GM06990 (cell line): ENCODE measurements around the gene ITK.
"Not testable (repeated sequence)": the region's sequence is repeated elsewhere in the genome, so short reads cannot be mapped to it uniquely, and the experiment has no call there.

ENCODE experiments used
- DNase-seq: peaks from one replicate; pipeline ENCODE4 v3.0.0-alpha.2; 2011; ENCODE audit not compliant: insufficient read length; ENCODE audit errors: extremely low read depth
- H3K27me3 ChIP-seq: replicated peaks from 2 replicates; pipeline ENCODE4 v1.6.0; 2011; ENCODE audit warnings: low read length; ENCODE audit not compliant: control insufficient read depth, insufficient read depth
- H3K36me3 ChIP-seq: 2 replicates; pipeline ENCODE4 v1.5.1; 2011; ENCODE audit warnings: low read length; ENCODE audit not compliant: control insufficient read depth, insufficient read depth
- H3K4me3 ChIP-seq: replicated peaks from 2 replicates; pipeline ENCODE4 v1.5.1; 2011; ENCODE audit warnings: low read depth, mild to moderate bottlenecking, control low read depth, low read length
- TF ChIP-seq, protein P1 (sequence below): IDR thresholded peaks from 2 replicates; pipeline ENCODE4 v1.5.1; 2011; ENCODE audit warnings: low read length, control low read depth, mild to moderate bottlenecking, inconsistent platforms; ENCODE audit not compliant: insufficient read depth, poor library complexity, severe bottlenecking

The ITK gene

GRCh38 chr5:157236423-157236822 lies 55.8 kb downstream of the ITK start:
- H3K27me3 ChIP-seq = no peaks in the 10 kb centered on the region
- no peaks in the 10 kb centered on the region for H3K36me3 ChIP-seq
- no peak overlapping the region for H3K4me3 ChIP-seq
- no peak for DNase-seq
- TF ChIP-seq, protein P1, sequence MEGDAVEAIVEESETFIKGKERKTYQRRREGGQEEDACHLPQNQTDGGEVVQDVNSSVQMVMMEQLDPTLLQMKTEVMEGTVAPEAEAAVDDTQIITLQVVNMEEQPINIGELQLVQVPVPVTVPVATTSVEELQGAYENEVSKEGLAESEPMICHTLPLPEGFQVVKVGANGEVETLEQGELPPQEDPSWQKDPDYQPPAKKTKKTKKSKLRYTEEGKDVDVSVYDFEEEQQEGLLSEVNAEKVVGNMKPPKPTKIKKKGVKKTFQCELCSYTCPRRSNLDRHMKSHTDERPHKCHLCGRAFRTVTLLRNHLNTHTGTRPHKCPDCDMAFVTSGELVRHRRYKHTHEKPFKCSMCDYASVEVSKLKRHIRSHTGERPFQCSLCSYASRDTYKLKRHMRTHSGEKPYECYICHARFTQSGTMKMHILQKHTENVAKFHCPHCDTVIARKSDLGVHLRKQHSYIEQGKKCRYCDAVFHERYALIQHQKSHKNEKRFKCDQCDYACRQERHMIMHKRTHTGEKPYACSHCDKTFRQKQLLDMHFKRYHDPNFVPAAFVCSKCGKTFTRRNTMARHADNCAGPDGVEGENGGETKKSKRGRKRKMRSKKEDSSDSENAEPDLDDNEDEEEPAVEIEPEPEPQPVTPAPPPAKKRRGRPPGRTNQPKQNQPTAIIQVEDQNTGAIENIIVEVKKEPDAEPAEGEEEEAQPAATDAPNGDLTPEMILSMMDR = no peak

- H3K36me3 ChIP-seq = no peaks in the 10 kb centered on the region
- H3K27me3 ChIP-seq = no peaks in the 10 kb centered on the region
- TF ChIP-seq, protein P1 = no peak
- DNase-seq = no peak
- H3K4me3 ChIP-seq = no peak overlapping the region
Observed at GRCh38 chr5:157241483-157241882, 60.8 kb downstream of the ITK start.

- not testable (repeated sequence) for DNase-seq, H3K27me3 ChIP-seq, H3K4me3 ChIP-seq, H3K36me3 ChIP-seq
Observed at GRCh38 chr5:157244704-157245103, 64.1 kb downstream of the ITK start.

GRCh38 chr5:157245476-157245875 lies 64.8 kb downstream of the ITK start:
- TF ChIP-seq, protein P1 = no peak
- no peaks in the 10 kb centered on the region for H3K27me3 ChIP-seq
- no peaks in the 10 kb centered on the region for H3K36me3 ChIP-seq
- DNase-seq = no peak
- H3K4me3 ChIP-seq = no peak overlapping the region

DNA sequence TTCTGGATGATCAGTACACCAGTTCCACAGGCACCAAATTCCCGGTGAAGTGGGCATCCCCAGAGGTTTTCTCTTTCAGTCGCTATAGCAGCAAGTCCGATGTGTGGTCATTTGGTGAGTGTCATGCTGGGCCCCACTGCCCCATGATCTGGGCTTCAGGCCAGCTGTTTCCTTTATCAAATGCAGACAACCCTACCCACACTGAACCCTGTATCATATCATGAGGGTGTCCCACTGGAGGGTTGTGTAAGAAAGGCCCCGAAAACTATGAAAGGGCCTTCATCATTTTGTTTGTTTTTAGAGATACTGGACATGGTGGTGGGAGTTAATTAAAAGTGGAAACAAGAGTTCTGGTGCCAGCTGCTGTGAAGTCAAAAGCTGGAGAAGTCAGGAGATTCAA lies 65.2 kb downstream of the ITK start:
- H3K27me3 ChIP-seq = no peaks in the 10 kb centered on the region
- H3K36me3 ChIP-seq = no peaks in the 10 kb centered on the region
- DNase-seq = no peak
- TF ChIP-seq, protein P1 = no peak
- no peak overlapping the region for H3K4me3 ChIP-seq

GRCh38 chr5:157247267-157247666 lies 66.6 kb downstream of the ITK start:
- TF ChIP-seq, protein P1 = no peak

More at GRCh38 chr5:157247267-157247666, 66.6 kb downstream of the ITK start:
- Histone ChIP-seq H3K4me3 (no peak overlapping the region), H3K36me3 (no peaks in the 10 kb centered on the region), H3K27me3 (no peaks in the 10 kb centered on the region)
- DNase-seq = no peak
